Prostate gland (tissue), 2 donors: Measurements from ENCODE around the gene TNK2.

ENCODE experiments used
- POLR2AphosphoS5 ChIP-seq: sonication (generic); formaldehyde crosslinking; IDR thresholded peaks from one replicate; pipeline ENCODE4 v1.6.1; 2017; ENCODE audit warnings: antibody characterized with exemption
- TF ChIP-seq, protein P1 (sequence below), 4 experiments: fragments of 200-600 bp in 2 of 4; fragments of 450-650 bp in 2 of 4; sonication (generic) in 2 of 4; IDR thresholded peaks; 1 replicate in 3 of 4; 2 replicates in 1 of 4; pipeline ENCODE4 v1.5.1; 2016 to 2019; ENCODE audit warnings: antibody characterized with exemption in 4 of 4, mild to moderate bottlenecking in 2 of 4, moderate library complexity in 2 of 4

- TF ChIP-seq, protein P1, sequence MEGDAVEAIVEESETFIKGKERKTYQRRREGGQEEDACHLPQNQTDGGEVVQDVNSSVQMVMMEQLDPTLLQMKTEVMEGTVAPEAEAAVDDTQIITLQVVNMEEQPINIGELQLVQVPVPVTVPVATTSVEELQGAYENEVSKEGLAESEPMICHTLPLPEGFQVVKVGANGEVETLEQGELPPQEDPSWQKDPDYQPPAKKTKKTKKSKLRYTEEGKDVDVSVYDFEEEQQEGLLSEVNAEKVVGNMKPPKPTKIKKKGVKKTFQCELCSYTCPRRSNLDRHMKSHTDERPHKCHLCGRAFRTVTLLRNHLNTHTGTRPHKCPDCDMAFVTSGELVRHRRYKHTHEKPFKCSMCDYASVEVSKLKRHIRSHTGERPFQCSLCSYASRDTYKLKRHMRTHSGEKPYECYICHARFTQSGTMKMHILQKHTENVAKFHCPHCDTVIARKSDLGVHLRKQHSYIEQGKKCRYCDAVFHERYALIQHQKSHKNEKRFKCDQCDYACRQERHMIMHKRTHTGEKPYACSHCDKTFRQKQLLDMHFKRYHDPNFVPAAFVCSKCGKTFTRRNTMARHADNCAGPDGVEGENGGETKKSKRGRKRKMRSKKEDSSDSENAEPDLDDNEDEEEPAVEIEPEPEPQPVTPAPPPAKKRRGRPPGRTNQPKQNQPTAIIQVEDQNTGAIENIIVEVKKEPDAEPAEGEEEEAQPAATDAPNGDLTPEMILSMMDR (IDR thresholded peaks at IDR 0.05), result no peak
- no peak for TF ChIP-seq POLR2AphosphoS5
Observed at GRCh38 chr3:195873971-195874370, 34.4 kb downstream of the TNK2 start.
